GM12864 (cell line): ENCODE results near the gene TNFAIP3.
A peak's percentile ranks its signal among the peaks of the same experiment; 100 is the strongest.

Source experiments
- DNase-seq: peaks from one replicate; pipeline ENCODE4 v3.0.0-alpha.2; 2011; ENCODE audit warnings: low read depth
- H3K4me3 ChIP-seq: 2 replicates; pipeline ENCODE4 v1.5.1; 2011; ENCODE audit warnings: mild to moderate bottlenecking, low read depth, low read length, control low read depth
- TF ChIP-seq, protein P1 (sequence below): IDR thresholded peaks from 2 replicates; pipeline ENCODE4 v1.5.1; 2011; ENCODE audit warnings: low read depth, mild to moderate bottlenecking, moderate library complexity, low read length, control low read depth, inconsistent platforms; ENCODE audit errors: missing control alignments

TNFAIP3 gene

DNA sequence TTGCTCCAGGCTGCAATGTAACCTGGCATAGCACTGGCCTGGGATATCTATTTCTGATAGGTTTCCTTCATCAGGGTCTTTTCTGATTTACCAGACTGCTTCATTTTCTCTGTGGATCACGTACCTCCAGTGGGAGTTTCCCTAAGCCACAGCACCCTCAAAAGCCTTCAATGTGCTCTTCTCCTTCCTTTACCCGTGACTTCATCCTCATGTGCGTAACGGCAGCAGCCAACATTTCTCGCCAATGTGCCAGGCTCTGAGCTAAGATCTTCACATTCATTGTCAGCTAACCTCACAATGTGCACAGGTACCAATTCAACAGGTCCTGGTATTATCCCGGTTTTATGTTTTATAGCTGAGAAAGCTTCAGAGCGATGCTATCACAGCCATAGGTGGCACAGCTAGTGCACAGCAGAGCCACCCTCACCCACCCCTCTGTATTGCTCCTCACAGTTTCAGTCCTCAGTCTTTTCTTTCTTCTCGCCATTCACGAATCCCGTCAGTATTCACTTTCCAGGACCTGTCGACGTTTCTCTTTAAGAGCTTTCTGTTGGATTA is 58.2 kb downstream of the TNFAIP3 start:
- TF ChIP-seq, protein P1, sequence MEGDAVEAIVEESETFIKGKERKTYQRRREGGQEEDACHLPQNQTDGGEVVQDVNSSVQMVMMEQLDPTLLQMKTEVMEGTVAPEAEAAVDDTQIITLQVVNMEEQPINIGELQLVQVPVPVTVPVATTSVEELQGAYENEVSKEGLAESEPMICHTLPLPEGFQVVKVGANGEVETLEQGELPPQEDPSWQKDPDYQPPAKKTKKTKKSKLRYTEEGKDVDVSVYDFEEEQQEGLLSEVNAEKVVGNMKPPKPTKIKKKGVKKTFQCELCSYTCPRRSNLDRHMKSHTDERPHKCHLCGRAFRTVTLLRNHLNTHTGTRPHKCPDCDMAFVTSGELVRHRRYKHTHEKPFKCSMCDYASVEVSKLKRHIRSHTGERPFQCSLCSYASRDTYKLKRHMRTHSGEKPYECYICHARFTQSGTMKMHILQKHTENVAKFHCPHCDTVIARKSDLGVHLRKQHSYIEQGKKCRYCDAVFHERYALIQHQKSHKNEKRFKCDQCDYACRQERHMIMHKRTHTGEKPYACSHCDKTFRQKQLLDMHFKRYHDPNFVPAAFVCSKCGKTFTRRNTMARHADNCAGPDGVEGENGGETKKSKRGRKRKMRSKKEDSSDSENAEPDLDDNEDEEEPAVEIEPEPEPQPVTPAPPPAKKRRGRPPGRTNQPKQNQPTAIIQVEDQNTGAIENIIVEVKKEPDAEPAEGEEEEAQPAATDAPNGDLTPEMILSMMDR: no peak
- H3K4me3 ChIP-seq: no peak overlapping the region
- no peak for DNase-seq

- no peak for DNase-seq
- no peak overlapping the region for H3K4me3 ChIP-seq
- TF ChIP-seq, protein P1: no peak
These were observed 59.2 kb downstream of the TNFAIP3 start for GRCh38 chr6:137926207-137926731.

DNA sequence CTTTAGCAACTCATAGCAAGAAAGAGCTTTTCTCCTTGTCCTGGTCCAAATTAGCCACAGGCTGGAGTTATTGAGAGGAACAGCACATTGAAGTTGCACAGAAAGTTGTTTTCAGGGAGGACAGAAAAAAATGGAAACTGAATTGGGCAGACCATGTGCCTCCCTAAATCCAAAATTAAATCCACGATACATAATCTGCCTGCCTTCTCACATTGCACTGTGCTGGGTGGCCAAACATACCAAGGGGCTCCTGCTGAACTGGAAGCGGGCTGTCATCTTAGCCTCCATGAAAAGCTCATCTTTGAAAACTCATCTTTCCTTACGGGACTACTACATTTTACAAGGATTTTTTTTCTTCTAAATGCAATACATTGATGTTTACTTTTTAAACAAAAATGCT is 59.9 kb downstream of the TNFAIP3 start:
- no peak overlapping the region for H3K4me3 ChIP-seq
- no peak for DNase-seq
- TF ChIP-seq, protein P1: no peak

GRCh38 chr6:137927777-137928218 is 60.7 kb downstream of the TNFAIP3 start:
- TF ChIP-seq, protein P1: no peak
- H3K4me3 ChIP-seq: peak overlapping the region; percentile 1; the same call in 1 of the 2 replicates
- peak; percentile 91 for DNase-seq

- TF ChIP-seq, protein P1: no peak
- DNase-seq: no peak
- H3K4me3 ChIP-seq: peak overlapping the region; percentile 1; the same call in 1 of the 2 replicates
These were observed 61.2 kb downstream of the TNFAIP3 start for GRCh38 chr6:137928286-137928685.

- no peak for DNase-seq
- TF ChIP-seq, protein P1: no peak
- H3K4me3 ChIP-seq: no peak overlapping the region; the same call in 1 of the 2 replicates
These were observed 64.9 kb downstream of the TNFAIP3 start for GRCh38 chr6:137931849-137932465.
